ENCODE results near the gene CRYBG3. TPM values are rescaled to one million over a fixed set of nuclear protein-coding genes. Genes with fewer than 3 reads are reported as not detected.
A peak's percentile ranks its signal among the peaks of the same experiment; 100 is the strongest.
"Not testable (repeated sequence)": the region's sequence is repeated elsewhere in the genome, so short reads cannot be mapped to it uniquely, and the experiment has no call there.

Gene CRYBG3
- total and polyA plus RNA-seq, 2 donors, result 16.2 to 67.5 TPM

DNA sequence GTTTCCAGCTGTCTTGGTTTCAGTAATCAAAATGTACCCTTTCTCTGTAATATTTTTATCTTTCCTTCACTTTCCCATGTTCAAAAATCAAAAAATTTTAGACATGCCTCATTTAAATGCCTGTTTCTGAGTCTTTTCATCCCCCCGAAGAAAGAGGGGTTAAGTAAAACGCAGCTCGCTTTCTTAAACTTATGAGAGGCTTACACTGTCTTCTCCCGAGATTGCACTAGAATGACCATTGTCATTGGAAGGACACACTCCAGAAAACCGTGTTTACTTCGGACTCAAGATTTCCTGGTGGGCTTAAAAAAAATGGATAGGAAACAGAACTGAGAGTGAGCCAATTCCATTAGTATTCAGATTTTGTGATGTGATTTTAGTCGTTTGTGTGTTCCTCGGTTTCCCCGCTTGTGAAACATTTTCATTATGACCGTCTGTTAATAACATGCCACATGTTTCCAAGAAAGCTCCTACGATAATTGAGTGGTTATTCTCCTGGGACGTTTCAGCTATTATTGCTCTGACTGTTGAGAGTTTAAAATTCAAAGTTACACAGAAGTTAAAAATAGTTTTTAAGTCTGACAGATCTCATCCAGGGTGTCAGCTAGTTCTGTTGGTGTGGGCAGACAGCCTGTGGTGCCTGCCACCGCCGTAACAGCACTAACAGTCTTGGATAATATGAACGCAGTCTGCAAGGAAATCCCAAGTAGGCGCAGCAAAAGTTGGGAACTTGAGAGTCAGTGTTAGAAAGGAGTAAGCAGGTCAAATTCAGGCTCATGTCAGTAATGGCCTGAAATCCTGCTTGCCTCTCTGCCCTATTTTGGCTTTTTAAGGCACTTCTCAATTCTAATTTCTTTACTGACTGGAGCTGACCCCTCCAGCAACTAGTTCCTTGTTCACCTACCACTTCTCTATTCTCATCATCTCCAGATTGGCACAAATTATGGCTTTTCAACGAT lies 1.5 kb downstream of the CRYBG3 start:
- peaks cover 6% of the 10 kb centered on the region for H3K4me1 ChIP-seq (ENCODE audit: insufficient read depth)
- no peak overlapping the region for H3K27ac ChIP-seq (ENCODE audit: low read depth)
- no peak for DNase-seq (ENCODE audit: extremely low spot score)
- 39% methylated on average over 17 of the region's 17 CpGs for WGBS
- H3K4me3 ChIP-seq (ENCODE audit: low read depth, low read length), result peak overlapping the region; percentile 94
- H3K36me3 ChIP-seq (ENCODE audit: insufficient read depth), result no peaks in the 10 kb centered on the region

GRCh38 chr3:97825101-97825500 lies 3.3 kb downstream of the CRYBG3 start:
- peak overlapping the region; percentile 3 for H3K4me3 ChIP-seq (ENCODE audit: low read depth, low read length)
- DNase-seq (ENCODE audit: extremely low spot score), result no peak
- no peaks in the 10 kb centered on the region for H3K36me3 ChIP-seq (ENCODE audit: insufficient read depth)
- 76% methylated on average over 1 of the region's 1 CpG for WGBS
- no peak overlapping the region for H3K27ac ChIP-seq (ENCODE audit: low read depth)
- H3K4me1 ChIP-seq (ENCODE audit: insufficient read depth), result peaks cover 6% of the 10 kb centered on the region

DNA sequence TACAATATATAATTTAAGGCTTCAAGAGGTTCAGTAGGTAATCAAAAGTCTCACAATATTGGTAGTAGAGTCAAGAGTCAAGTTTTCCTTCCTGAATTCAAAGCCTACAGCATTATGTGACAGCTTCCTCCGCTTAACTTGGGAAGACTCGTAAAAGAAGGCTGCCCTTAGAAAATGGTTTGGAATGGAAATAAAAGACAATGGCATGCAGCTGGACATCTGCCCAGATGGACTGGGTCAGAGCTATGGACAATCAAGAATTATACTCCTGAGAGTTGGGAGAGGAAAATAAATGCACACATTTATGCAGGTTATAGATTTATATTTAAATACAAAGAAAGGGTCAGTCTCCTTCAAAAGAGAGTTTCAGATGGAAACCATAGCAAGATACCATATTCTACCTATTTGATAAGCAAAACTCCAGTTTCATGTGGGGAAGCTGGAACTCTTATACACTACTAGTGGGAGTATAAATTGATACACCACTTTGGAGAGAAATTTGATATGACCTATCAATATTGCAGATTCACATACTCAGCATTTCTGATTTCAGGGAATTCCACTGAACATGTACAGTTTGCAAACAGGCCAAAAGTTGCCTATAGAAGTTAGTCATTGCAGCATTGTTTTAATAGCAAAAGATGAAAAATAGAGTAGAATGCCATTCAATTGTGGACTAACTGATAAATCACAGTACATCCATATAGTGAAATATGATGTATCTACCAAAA lies 6.1 kb downstream of the CRYBG3 start:
- DNase-seq (ENCODE audit: extremely low spot score), result no peak
- Histone ChIP-seq H3K4me1 (ENCODE audit: insufficient read depth) (peaks cover 6% of the 10 kb centered on the region), H3K4me3 (ENCODE audit: low read depth, low read length) (no peak overlapping the region), H3K36me3 (ENCODE audit: insufficient read depth) (no peaks in the 10 kb centered on the region), H3K27ac (ENCODE audit: low read depth) (no peak overlapping the region)
- WGBS, result 54% methylated on average over 2 of the region's 2 CpGs

DNA sequence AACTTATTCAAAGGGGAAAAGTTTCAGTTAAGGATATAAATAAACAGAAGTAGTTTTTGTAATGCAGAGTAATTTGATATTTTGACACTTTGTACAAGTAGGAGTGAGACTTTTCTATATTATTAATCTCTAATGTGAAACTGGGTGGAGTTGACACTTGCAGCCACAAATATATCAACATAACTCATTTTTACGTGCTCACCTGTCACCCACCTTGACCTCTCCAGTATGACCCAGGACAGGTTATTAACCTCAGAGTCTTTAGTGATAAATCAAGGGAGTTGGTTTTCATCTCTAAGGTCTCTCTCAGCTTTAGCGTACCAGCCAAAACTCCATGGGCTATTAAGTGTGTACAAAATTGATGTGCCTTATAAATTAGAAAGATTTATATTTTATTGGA lies 7.4 kb downstream of the CRYBG3 start:
- no peaks in the 10 kb centered on the region for H3K36me3 ChIP-seq (ENCODE audit: insufficient read depth)
- no peak overlapping the region for H3K4me3 ChIP-seq (ENCODE audit: low read depth, low read length)
- peaks cover 6% of the 10 kb centered on the region for H3K4me1 ChIP-seq (ENCODE audit: insufficient read depth)
- 95% methylated on average over 2 of the region's 2 CpGs for WGBS
- no peak for DNase-seq (ENCODE audit: extremely low spot score)
- no peak overlapping the region for H3K27ac ChIP-seq (ENCODE audit: low read depth)

- Histone ChIP-seq H3K27ac (ENCODE audit: low read depth) (no peak overlapping the region), H3K4me3 (ENCODE audit: low read depth, low read length) (no peak overlapping the region), H3K4me1 (ENCODE audit: insufficient read depth) (peaks cover 4% of the 10 kb centered on the region), H3K36me3 (ENCODE audit: insufficient read depth) (no peaks in the 10 kb centered on the region)
- no peak for DNase-seq (ENCODE audit: extremely low spot score)
- 51% methylated on average over 2 of the region's 2 CpGs for WGBS
Measured at GRCh38 chr3:97830638-97831037, 8.8 kb downstream of the CRYBG3 start.

GRCh38 chr3:97831140-97831539 lies 9.3 kb downstream of the CRYBG3 start:
- Histone ChIP-seq H3K4me1 (ENCODE audit: insufficient read depth) (no peaks in the 10 kb centered on the region), H3K27ac (ENCODE audit: low read depth) (no peak overlapping the region), H3K36me3 (ENCODE audit: insufficient read depth) (no peaks in the 10 kb centered on the region), H3K4me3 (ENCODE audit: low read depth, low read length) (no peak overlapping the region)
- no peak for DNase-seq (ENCODE audit: extremely low spot score)
- WGBS, result 100% methylated on average over 1 of the region's 1 CpG

- not testable (repeated sequence) for H3K4me1 ChIP-seq (ENCODE audit: insufficient read depth); H3K36me3 ChIP-seq (ENCODE audit: insufficient read depth); H3K27ac ChIP-seq (ENCODE audit: low read depth); DNase-seq (ENCODE audit: extremely low spot score); H3K4me3 ChIP-seq (ENCODE audit: low read depth, low read length)
- WGBS, result 93% methylated on average over 4 of the region's 4 CpGs
Measured at GRCh38 chr3:97833184-97833583, 11.4 kb downstream of the CRYBG3 start.

- Histone ChIP-seq H3K4me3 (ENCODE audit: low read depth, low read length) (no peak overlapping the region), H3K4me1 (ENCODE audit: insufficient read depth) (no peaks in the 10 kb centered on the region), H3K36me3 (ENCODE audit: insufficient read depth) (no peaks in the 10 kb centered on the region), H3K27ac (ENCODE audit: low read depth) (no peak overlapping the region)
- 94% methylated on average over 5 of the region's 5 CpGs for WGBS
- no peak for DNase-seq (ENCODE audit: extremely low spot score)
Measured at GRCh38 chr3:97835761-97836160, 13.9 kb downstream of the CRYBG3 start.

GRCh38 chr3:97838393-97838792 lies 16.6 kb downstream of the CRYBG3 start:
- H3K27ac ChIP-seq (ENCODE audit: low read depth), result no peak overlapping the region
- H3K4me1 ChIP-seq (ENCODE audit: insufficient read depth), result no peaks in the 10 kb centered on the region
- DNase-seq (ENCODE audit: extremely low spot score), result no peak
- no peaks in the 10 kb centered on the region for H3K36me3 ChIP-seq (ENCODE audit: insufficient read depth)
- 80% methylated on average over 3 of the region's 3 CpGs for WGBS
- H3K4me3 ChIP-seq (ENCODE audit: low read depth, low read length), result no peak overlapping the region

DNA sequence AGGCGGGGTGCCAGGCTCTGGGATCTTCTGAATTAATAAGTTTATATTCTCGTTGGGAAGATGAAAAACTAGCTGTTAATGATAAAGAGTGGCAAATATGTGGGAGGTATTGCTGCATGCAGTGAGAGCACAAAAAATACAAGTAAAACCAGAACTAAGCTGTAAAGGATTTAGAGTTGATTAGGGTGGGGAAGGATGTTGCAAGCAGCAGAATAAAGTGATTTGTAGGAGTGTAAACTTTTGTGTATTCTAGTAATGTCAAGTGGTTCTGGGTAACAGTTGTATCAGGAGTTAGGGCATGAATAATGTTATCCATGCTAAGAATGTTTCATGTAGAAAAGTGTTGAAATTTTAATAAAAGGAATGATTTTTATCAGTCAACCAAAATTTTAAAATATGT lies 18.1 kb downstream of the CRYBG3 start:
- whole genome bisulfite sequencing, result 73% methylated on average over 2 of the region's 2 CpGs
- H3K36me3 ChIP-seq (ENCODE audit: insufficient read depth), result no peaks in the 10 kb centered on the region
- DNase-seq (ENCODE audit: extremely low spot score), result no peak
- no peaks in the 10 kb centered on the region for H3K4me1 ChIP-seq (ENCODE audit: insufficient read depth)
- H3K27ac ChIP-seq (ENCODE audit: low read depth), result no peak overlapping the region
- H3K4me3 ChIP-seq (ENCODE audit: low read depth, low read length), result no peak overlapping the region

GRCh38 chr3:97841304-97841703 lies 19.5 kb downstream of the CRYBG3 start:
- Histone ChIP-seq H3K4me1 (ENCODE audit: insufficient read depth) (no peaks in the 10 kb centered on the region), H3K36me3 (ENCODE audit: insufficient read depth) (no peaks in the 10 kb centered on the region), H3K27ac (ENCODE audit: low read depth) (no peak overlapping the region), H3K4me3 (ENCODE audit: low read depth, low read length) (no peak overlapping the region)
- no peak for DNase-seq (ENCODE audit: extremely low spot score)
- WGBS, result 91% methylated on average over 8 of the region's 8 CpGs

- Histone ChIP-seq H3K4me3 (ENCODE audit: low read depth, low read length) (no peak overlapping the region), H3K36me3 (ENCODE audit: insufficient read depth) (no peaks in the 10 kb centered on the region), H3K4me1 (ENCODE audit: insufficient read depth) (no peaks in the 10 kb centered on the region), H3K27ac (ENCODE audit: low read depth) (no peak overlapping the region)
- WGBS, result 77% methylated on average over 3 of the region's 3 CpGs
- DNase-seq (ENCODE audit: extremely low spot score), result no peak
Measured at GRCh38 chr3:97841956-97842355, 20.1 kb downstream of the CRYBG3 start.

DNA sequence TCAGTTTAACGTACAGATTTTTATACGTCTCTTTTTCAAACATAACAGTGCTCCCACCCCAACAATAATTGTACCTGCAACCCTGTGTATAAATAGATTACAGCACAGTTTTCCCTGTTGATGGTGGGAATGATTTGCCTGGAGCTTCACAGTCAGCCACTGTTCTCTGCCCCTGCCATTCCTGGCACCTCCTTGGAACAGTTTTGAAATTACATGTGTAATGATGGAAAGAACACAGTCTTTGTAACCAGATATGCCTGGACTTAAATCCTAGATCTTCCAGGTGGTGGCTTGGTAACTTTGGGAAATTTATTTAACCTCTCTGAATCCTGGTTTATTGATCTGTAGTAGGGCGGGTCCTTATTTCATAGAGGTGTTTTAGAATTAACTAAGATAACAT lies 27.0 kb downstream of the CRYBG3 start:
- H3K36me3 ChIP-seq (ENCODE audit: insufficient read depth), result peaks cover 2% of the 10 kb centered on the region
- 91% methylated on average over 3 of the region's 3 CpGs for WGBS
- no peak for DNase-seq (ENCODE audit: extremely low spot score)

GRCh38 chr3:97857401-97857800 lies 35.6 kb downstream of the CRYBG3 start:
- Histone ChIP-seq H3K4me3 (ENCODE audit: low read depth, low read length) (no peak overlapping the region), H3K4me1 (ENCODE audit: insufficient read depth) (no peaks in the 10 kb centered on the region), H3K27ac (ENCODE audit: low read depth) (no peak overlapping the region), H3K36me3 (ENCODE audit: insufficient read depth) (no peaks in the 10 kb centered on the region)
- 93% methylated on average over 6 of the region's 6 CpGs for WGBS
- no peak for DNase-seq (ENCODE audit: extremely low spot score)

More for the DNA sequence above, 27.0 kb downstream of the CRYBG3 start:
- Histone ChIP-seq H3K4me3 (ENCODE audit: low read depth, low read length) (no peak overlapping the region), H3K4me1 (ENCODE audit: insufficient read depth) (no peaks in the 10 kb centered on the region), H3K27ac (ENCODE audit: low read depth) (no peak overlapping the region)
